Left renal pelvis (tissue), 4 donors: Measurements from ENCODE around the gene SPRR1A. TPM values are rescaled to one million over a fixed set of nuclear protein-coding genes. Genes with fewer than 3 reads are reported as not detected.
"Not testable (repeated sequence)": the region's sequence is repeated elsewhere in the genome, so short reads cannot be mapped to it uniquely, and the experiment has no call there.

ENCODE experiments used
- DNase-seq, 4 donors: peaks; one replicate each; pipeline ENCODE4 v3.0.0-alpha.2; 2013; ENCODE audit warnings: low read depth in 4 of 4, low spot score in 3 of 4
- polyA plus RNA-seq, 4 donors: library from polyadenylated mRNA; unstranded; fragments of 120-200 nt; gene quantifications; one replicate each; pipeline ENCODE4 v1.2.1, GENCODE V29; 2013; ENCODE audit not compliant: insufficient read length in 4 of 4

SPRR1A gene
- polyA plus RNA-seq, 4 donors = 0.73 TPM; not detected in 3

- no peak for DNase-seq
These were observed 11.5 kb upstream of the SPRR1A start for GRCh38 chr1:152972196-152972886.

- no peak for DNase-seq
These were observed 7.2 kb upstream of the SPRR1A start for GRCh38 chr1:152976688-152977087.

GRCh38 chr1:152977614-152978013 is 6.3 kb upstream of the SPRR1A start:
- DNase-seq = no peak

- DNase-seq = no peak
These were observed 3.2 kb upstream of the SPRR1A start for GRCh38 chr1:152980676-152981075.

GRCh38 chr1:152981146-152981871 is 2.6 kb upstream of the SPRR1A start:
- no peak for DNase-seq

- no peak for DNase-seq
These were observed 1.8 kb upstream of the SPRR1A start for GRCh38 chr1:152982076-152982475.

GRCh38 chr1:152983234-152983633 is 647 bp upstream of the SPRR1A start:
- no peak for DNase-seq

GRCh38 chr1:152986578-152986977 is 2.7 kb downstream of the SPRR1A start:
- DNase-seq = no peak

GRCh38 chr1:152993186-152993585 is 9.3 kb downstream of the SPRR1A start:
- DNase-seq = no peak

- DNase-seq = no peak
These were observed 12.0 kb downstream of the SPRR1A start for GRCh38 chr1:152995842-152996241.

- no peak for DNase-seq
These were observed 12.9 kb downstream of the SPRR1A start for GRCh38 chr1:152996633-152997400.

GRCh38 chr1:152997901-152998300 is 14.0 kb downstream of the SPRR1A start:
- no peak for DNase-seq

GRCh38 chr1:152998476-152998875 is 14.6 kb downstream of the SPRR1A start:
- DNase-seq = no peak

- DNase-seq = no peak
These were observed 15.9 kb downstream of the SPRR1A start for GRCh38 chr1:152999818-153000217.

- DNase-seq = no peak
These were observed 16.4 kb downstream of the SPRR1A start for GRCh38 chr1:153000294-153000693.

- DNase-seq = no peak
These were observed 17.5 kb downstream of the SPRR1A start, which contains the start of gene SPRR3 for GRCh38 chr1:153001382-153001781. TSS of gene SPRR3 (plus strand) at chr1:153001749. CDS start at chr1:153003021, 1,272 bp downstream.

GRCh38 chr1:153011235-153011758 is 27.4 kb downstream of the SPRR1A start:
- DNase-seq = not testable (repeated sequence)

GRCh38 chr1:153021829-153022228 is 37.9 kb downstream of the SPRR1A start:
- not testable (repeated sequence) for DNase-seq

GRCh38 chr1:153022340-153022739 is 38.5 kb downstream of the SPRR1A start:
- DNase-seq = not testable (repeated sequence)

- no peak for DNase-seq
These were observed 39.2 kb downstream of the SPRR1A start for GRCh38 chr1:153023109-153023508.

GRCh38 chr1:153024413-153024812 is 40.5 kb downstream of the SPRR1A start:
- no peak for DNase-seq
